Measurements from ENCODE around the gene LRIG1.
A peak's percentile ranks its signal among the peaks of the same experiment; 100 is the strongest.

LRIG1 gene, protein sequence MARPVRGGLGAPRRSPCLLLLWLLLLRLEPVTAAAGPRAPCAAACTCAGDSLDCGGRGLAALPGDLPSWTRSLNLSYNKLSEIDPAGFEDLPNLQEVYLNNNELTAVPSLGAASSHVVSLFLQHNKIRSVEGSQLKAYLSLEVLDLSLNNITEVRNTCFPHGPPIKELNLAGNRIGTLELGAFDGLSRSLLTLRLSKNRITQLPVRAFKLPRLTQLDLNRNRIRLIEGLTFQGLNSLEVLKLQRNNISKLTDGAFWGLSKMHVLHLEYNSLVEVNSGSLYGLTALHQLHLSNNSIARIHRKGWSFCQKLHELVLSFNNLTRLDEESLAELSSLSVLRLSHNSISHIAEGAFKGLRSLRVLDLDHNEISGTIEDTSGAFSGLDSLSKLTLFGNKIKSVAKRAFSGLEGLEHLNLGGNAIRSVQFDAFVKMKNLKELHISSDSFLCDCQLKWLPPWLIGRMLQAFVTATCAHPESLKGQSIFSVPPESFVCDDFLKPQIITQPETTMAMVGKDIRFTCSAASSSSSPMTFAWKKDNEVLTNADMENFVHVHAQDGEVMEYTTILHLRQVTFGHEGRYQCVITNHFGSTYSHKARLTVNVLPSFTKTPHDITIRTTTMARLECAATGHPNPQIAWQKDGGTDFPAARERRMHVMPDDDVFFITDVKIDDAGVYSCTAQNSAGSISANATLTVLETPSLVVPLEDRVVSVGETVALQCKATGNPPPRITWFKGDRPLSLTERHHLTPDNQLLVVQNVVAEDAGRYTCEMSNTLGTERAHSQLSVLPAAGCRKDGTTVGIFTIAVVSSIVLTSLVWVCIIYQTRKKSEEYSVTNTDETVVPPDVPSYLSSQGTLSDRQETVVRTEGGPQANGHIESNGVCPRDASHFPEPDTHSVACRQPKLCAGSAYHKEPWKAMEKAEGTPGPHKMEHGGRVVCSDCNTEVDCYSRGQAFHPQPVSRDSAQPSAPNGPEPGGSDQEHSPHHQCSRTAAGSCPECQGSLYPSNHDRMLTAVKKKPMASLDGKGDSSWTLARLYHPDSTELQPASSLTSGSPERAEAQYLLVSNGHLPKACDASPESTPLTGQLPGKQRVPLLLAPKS

DNA sequence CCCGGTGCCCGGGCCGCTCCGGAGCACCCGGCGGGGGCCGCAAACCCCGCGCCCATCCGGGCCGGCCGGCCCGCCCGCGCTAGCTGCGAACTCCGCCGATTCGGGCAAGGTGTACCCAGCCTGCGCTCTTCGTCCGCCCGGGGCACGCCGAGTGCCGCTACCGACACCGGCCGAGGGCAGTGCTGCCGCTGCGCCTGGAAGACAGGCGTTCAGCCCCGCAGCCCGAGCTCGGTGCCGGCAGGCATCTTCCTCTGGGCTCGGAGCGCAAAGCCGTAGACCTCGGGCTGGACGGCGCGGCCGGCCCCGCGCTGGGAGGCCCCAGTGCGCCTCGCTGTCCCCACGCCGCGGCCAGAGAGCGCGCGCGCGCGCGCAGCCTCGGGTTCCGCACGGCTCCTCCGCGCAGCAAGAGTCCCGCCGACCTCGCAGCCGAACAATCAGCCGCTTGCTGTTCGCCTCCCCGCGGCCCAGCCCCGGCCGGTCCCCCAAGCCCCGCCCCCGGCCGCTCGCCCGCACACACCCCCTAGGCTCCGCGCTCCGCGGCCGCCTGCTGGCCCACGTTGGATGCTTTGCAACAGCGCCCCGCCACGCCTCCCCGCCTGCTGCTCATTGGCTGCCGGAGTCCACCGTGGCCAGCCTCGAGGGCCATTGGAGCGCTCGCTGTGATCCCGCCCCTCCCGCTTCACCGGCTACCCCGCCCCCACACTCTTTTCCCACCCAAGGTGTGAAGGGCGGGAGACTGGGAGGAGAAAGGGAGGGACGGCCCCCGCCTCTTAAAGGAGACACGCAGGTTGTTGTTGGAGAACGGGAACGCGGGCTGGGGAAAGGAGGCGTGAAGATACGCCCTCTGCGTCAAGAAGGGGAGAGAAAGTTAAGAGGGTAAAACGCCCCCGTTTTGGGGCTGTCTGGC, at the start of gene LRIG1:
Gene LRIG1, minus strand, starts transcription at position 447 of the 907 bp plus-strand sequence. CDS start 615 bp downstream, outside the sequence.
- peak; percentile 94 for DNase-seq (ENCODE audit: insufficient read length, low spot score)
- TF ChIP-seq POLR2A (IDR thresholded peaks at IDR 0.05; ENCODE audit: low read depth, low read length): peak; percentile 72; the same call in 1 of the 2 replicates
- peak; percentile 91 for FAIRE-seq

GRCh38 chr3:66544619-66545429, 44.0 kb upstream of the LRIG1 start:
- no peak for TF ChIP-seq POLR2A (IDR thresholded peaks at IDR 0.05; ENCODE audit: low read depth, low read length)
- no peak for DNase-seq (ENCODE audit: insufficient read length, low spot score)
- no peak for FAIRE-seq

GRCh38 chr3:66542153-66542552, 41.3 kb upstream of the LRIG1 start:
- FAIRE-seq (no peak), DNase-seq (ENCODE audit: insufficient read length, low spot score) (no peak)
- no peak for TF ChIP-seq POLR2A (IDR thresholded peaks at IDR 0.05; ENCODE audit: low read depth, low read length)

GRCh38 chr3:66539466-66539989, 38.7 kb upstream of the LRIG1 start:
- no peak for TF ChIP-seq POLR2A (IDR thresholded peaks at IDR 0.05; ENCODE audit: low read depth, low read length)
- DNase-seq (ENCODE audit: insufficient read length, low spot score) (no peak), FAIRE-seq (no peak)

GRCh38 chr3:66538390-66538789, 37.6 kb upstream of the LRIG1 start:
- FAIRE-seq (no peak), DNase-seq (ENCODE audit: insufficient read length, low spot score) (no peak)
- TF ChIP-seq POLR2A (IDR thresholded peaks at IDR 0.05; ENCODE audit: low read depth, low read length): no peak

DNA sequence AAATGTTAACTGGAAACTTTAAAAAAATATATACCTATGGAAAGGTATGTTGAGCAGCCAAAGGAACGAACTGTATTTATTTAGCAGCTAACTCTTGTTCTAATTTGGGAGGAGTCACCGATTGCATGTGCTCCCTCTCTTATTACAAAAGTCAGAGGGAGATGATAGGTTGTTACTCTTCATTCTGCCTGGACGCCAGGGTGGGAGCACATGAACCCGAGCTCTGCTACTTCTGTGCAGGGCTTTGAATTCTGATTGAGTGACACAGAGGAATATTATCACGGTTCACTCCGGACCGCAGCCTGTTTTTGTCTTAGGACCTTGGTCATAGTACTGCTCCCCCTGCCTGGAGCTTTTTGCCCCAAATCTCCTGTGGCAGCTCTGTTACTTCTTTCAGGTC, 36.9 kb upstream of the LRIG1 start:
- FAIRE-seq: no peak

GRCh38 chr3:66536791-66537190, 36.0 kb upstream of the LRIG1 start:
- FAIRE-seq (no peak), DNase-seq (ENCODE audit: insufficient read length, low spot score) (no peak)
- no peak for TF ChIP-seq POLR2A (IDR thresholded peaks at IDR 0.05; ENCODE audit: low read depth, low read length)

More for the DNA sequence above, 36.9 kb upstream of the LRIG1 start:
- DNase-seq (ENCODE audit: insufficient read length, low spot score): no peak
- no peak for TF ChIP-seq POLR2A (IDR thresholded peaks at IDR 0.05; ENCODE audit: low read depth, low read length)

- FAIRE-seq (no peak), DNase-seq (ENCODE audit: insufficient read length, low spot score) (no peak)
- no peak for TF ChIP-seq POLR2A (IDR thresholded peaks at IDR 0.05; ENCODE audit: low read depth, low read length)
Measured at GRCh38 chr3:66534304-66534845, 33.6 kb upstream of the LRIG1 start.

- no peak for TF ChIP-seq POLR2A (IDR thresholded peaks at IDR 0.05; ENCODE audit: low read depth, low read length)
- FAIRE-seq (no peak), DNase-seq (ENCODE audit: insufficient read length, low spot score) (no peak)
Measured at GRCh38 chr3:66532613-66533012, 31.8 kb upstream of the LRIG1 start.

DNA sequence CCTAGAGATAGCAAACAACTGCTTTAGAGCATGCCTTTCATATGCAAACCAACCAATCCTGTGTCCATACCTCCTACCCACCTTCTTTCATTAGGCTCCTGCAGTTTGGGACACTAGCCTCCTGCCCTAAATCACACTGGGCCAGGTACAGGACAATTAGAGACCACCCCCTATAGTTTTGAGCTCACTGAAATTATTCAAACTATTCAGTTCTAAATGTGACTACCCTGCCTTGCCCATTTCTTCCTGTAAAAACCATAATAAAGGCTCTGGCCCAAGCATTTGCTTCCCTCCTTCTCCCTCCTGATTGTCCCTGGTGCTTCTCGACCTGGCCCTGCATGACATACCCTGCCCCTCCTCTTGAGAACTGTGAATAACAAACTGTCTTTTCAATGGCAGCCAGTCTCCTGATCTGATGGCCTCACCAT, 31.4 kb upstream of the LRIG1 start:
- DNase-seq (ENCODE audit: insufficient read length, low spot score): no peak
- no peak for TF ChIP-seq POLR2A (IDR thresholded peaks at IDR 0.05; ENCODE audit: low read depth, low read length)
- FAIRE-seq: no peak

- FAIRE-seq: no peak
- TF ChIP-seq POLR2A (IDR thresholded peaks at IDR 0.05; ENCODE audit: low read depth, low read length): no peak
- DNase-seq (ENCODE audit: insufficient read length, low spot score): no peak
Measured at GRCh38 chr3:66531256-66531655, 30.4 kb upstream of the LRIG1 start.

GRCh38 chr3:66527246-66527645, 26.4 kb upstream of the LRIG1 start:
- FAIRE-seq (no peak), DNase-seq (ENCODE audit: insufficient read length, low spot score) (no peak)
- no peak for TF ChIP-seq POLR2A (IDR thresholded peaks at IDR 0.05; ENCODE audit: low read depth, low read length)

Data from H54 (cell line).